GM19397 (cell line): ENCODE measurements around the gene RNF152.
A peak's percentile ranks its signal among the peaks of the same experiment; 100 is the strongest.

ENCODE experiments used
- ATAC-seq: cut with Tn5 transposase; IDR thresholded peaks from one replicate; pipeline ENCODE4 v1.9.1; 2021; ENCODE audit warnings: mild to moderate bottlenecking, moderate library complexity; ENCODE audit not compliant: unreplicated experiment

RNF152 gene, protein sequence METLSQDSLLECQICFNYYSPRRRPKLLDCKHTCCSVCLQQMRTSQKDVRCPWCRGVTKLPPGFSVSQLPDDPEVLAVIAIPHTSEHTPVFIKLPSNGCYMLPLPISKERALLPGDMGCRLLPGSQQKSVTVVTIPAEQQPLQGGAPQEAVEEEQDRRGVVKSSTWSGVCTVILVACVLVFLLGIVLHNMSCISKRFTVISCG

DNA sequence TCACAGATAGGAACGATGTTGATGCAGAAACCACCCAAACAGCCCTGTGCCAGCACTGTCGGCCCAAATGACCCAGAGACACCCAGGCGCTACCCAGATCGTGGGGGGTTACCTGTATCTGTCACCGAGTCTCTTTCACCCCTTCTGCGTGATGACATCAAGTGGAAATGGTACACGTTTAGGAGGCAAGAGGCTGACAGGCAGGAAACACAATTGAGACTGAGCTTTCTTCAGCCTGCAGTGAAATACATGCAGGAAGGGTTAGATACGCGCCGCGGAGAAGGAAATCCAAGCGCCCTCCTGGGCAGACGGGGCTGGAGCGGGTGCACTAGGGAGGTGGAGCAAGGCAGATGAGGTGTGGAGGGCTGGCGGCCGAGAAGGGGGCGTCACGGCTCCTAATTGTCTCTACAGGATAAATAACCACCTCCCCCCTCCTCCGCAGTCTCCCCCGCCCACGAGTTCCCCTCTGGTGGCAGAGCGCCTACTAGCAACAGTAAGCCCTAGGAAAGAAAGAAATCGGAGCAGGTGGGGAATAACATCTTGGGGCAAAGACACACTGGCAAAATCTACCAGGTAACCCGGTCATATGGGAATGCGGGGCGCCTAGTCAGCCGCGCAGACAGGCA is at the start of gene RNF152:
Gene RNF152, minus strand, starts transcription at position 325 of the 626 bp plus-strand sequence. CDS start 76,544 bp downstream, outside the sequence.
- ATAC-seq: no peak

DNA sequence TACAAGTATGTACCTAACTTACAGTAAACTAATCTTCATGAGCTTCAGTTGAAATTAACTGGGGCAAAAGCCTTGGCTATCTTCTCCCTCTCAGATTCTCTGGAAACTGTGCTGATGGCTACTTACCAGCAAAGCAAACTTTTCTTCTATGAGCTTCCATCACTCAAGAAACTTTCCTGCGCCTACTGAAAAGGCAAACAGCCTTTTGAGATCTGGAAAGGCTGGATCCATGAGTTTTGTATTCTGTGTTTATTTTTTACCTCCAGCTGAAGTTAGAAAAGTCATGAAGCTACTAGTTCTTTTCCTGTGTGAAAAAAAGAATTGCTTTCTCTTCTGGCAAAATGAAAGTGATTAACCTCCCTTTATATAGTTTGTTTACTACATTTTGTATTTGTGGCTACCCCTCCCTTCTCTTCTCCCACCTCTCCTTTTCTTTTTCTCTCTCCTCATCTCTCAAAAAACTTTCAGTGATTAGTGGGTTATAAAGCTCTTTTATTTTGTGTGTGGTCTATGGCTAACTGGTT is 49.2 kb upstream of the RNF152 start:
- ATAC-seq: no peak

DNA sequence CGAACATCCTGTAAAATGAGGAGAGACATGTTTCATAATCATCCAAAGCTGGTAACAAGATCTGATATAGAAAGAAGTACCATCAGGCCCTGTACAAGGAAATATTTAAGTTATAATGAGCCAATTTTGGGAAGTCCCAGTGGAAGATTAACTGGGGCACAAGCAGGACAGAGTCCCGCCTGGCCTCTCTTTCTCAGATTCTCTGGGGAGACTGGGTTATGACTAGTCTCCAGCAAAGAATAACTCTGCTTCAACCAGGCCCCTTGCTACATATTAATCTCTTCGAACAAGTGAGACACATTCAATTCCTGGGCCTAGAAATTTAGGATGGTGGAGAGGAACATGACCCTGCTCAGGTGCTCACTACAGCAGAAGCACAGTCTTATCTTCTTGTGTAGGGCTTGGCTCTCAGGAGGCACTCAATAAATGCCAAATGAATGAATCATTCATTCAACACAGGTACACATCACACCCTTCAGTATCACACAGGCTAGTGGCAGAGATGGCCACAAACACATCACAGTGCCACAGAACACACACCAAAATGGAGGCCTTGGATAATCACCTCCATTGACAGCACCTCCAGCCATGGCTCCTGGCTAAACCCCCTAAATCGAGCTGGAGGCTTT is 46.4 kb upstream of the RNF152 start:
- ATAC-seq: peak; percentile 68

DNA sequence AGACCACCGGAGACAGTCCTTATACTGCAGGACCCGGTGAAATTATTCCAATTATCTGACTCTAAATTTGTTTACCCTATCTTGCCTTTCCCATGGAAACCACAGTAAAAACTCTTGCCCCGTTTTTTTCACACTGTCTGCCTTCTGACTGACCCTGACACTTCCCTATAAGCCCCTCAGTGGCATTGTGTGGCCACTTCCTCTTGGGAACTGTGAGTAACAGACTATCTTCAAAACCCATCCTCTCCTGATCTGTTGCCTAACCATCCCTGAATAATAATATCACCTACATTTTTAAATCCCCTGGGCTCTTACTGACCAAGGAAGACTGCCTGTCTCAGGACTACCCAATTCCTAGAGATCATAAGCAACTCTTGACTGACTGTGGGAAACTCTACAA is 42.6 kb upstream of the RNF152 start:
- ATAC-seq: no peak

DNA sequence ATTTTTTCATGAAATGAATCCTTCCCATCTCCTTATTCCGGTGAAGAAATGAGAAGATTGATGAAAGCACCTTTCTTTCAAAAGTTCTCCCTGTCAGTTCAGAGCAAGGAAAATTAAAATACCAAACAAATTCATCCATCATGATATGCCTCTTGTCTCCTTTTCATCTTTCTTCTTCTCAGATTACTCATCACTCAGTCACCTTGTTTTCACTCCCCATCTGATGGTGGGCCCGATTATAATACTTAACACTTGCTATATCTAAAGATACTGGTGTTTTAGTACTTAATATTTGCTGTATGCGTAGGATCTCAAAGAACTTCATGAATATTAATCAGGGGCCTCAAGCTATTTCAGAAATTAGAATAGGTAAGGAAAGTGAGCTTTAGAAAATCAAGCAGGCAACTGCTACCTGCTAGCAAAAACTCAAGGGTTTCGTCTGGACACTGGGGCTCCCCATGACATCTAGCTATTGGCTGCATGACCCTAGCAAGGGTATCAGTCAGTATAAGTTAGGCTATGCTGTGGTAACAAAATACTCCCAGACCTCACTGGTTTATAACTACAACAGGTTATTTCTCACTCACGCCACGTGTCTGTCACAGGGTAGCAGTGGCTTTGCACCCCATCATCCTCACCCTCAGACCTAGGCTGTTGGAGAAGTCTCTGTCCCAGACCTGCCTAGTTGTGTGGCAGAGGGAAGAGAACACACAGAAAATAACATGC is 39.0 kb upstream of the RNF152 start:
- no peak for ATAC-seq

DNA sequence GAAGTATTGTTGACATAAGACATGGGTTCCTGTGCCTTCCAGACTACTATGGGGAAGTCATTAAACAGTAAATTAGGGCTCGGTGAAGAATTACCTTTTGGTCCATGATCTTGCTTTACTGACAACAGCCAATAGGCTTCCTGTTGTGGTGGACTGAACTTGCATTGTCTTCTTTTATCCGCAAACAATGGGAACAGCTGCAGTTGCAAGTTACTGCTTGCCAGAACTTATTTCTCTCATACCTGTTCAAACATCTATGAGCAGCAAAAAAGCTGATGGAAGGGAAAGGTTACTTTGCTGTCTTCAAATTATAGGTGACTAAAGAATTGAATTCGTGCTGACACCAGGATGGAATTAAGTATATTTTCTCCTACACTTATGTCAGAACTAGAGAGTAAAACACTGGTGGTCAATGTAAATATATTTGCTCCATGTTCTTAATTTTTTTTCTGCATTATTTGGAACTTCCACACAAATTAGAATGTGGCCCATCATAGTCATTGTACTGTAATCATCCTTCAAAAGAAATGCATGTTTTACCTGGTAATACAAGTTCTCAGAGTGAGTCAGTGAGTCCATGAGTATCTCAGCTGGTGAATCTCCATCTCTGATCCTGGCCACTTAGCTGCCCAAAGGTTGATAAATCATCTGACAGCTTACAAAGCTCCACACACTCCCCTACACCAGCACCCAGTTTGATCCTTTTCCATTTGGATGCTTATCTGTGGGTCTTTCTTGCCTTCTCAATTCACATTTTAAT is 37.3 kb upstream of the RNF152 start:
- ATAC-seq: no peak

DNA sequence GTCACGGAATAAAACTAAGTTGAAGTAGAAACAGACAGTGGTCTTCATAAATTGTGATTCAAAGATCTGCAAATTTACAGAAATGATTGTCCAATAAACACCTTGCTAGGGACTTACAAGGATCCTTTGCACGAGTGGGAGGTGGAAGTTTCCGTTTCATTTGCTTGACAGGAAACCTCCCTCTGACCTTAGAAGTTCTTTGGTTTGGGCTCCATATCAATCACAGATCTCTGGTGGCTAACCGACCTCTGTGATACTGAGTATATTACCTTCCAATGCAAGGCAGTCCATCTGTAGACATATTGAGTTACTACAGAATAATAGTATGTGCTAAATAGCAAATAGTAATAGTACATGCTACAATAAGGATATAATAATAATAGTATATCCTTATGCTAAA is 33.7 kb upstream of the RNF152 start:
- ATAC-seq: no peak

DNA sequence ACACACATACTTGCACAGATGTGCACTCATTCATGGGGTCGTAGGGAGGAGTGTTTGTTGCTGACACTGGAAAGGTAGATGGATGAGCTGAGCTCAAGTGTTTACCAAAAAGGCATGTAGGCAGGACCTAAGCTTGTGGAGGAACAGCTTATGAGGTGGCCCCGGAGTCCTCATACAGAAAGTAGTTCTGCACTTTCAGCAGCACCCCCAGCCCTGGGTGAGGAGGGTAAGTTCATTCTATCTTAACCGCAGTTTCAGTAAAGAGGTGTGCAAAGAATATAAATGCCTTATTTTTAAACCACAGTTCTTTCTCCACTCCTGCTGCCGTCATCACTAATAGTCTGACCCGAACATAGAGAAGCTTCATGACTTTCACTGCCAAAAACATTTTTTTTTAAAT is 31.7 kb upstream of the RNF152 start:
- ATAC-seq: no peak

DNA sequence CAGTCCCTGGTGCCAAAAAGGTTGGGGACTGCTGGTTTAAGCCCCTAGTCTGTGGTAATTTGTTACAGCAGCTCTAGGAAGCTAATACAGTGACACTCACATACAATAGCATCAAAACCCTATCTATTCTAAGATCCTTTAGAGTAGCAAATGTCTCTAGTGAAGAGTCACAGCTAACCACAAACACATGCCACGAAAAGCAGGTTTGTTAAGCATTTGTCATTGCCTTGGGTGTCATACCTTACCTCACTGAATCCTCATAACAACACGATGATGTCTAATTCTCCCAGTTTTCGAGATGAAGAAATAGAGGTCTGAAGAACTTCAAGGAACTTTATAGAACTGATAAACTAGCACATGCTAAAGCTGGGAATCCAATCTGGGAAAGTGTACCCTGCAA is 29.6 kb upstream of the RNF152 start:
- ATAC-seq: no peak

DNA sequence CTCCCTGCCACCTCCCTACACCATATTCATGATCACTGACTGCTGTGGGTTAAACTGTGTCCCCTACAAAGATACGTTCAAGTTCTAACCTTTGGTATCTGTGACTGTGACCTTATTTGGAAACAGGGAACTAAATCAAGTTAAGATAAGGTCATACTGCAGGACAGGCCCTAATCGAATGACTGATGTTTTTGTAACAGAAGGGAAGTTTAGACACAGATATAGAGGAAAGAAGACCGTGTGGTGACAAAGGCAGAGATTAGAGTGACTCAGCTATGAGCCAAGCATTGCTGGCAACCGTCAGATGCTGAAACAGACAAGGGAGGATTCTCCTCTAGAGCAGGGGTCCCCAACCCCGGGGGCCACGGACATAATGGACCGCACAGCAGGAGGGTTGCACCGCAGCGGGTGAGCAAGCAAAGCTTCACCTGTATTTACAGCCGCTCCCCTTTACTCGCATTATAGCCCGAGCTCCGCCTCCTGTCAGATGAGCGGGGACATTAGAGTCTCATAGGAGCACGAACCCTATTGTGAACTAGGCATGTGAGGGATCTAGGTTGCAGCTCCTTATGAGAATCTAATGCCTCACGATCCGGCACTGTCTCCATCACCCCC is 28.9 kb upstream of the RNF152 start:
- ATAC-seq: no peak

DNA sequence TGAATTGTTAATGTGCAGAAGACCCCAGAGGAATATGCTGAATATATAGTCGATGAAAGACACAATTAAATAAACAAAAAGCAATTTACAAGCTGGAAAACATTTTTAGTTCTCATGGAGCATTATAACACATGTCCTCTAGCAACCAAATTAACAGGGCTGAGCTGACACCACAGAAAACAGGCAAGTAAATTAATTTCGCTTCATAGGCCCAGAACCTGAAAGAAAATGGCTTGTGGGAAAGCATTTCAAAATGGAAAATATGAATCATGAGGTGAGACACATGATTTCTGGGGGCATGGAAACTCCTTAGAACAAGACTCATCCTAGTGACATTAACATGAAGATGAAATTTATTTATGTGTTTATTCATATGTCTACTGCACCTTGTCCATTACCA is 25.0 kb upstream of the RNF152 start:
- no peak for ATAC-seq

DNA sequence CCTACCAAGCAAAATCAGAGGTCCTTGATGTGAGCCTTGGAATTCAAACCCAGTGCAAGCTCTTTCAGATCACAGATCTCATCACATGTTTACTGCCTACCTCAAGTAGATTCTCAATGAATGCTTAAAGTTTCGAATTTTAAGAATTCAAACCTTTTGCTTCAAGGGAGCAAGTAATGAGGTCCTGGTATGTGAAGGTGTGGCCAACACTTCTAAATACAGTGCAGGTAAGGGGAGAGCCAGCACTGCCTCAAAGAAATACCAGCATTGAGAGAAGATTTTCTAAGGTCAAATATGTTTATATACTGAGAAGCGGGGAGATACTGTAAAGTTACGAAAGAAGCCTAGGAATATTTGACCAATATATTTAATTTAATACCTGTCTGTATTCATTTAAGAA is 19.7 kb upstream of the RNF152 start:
- no peak for ATAC-seq

DNA sequence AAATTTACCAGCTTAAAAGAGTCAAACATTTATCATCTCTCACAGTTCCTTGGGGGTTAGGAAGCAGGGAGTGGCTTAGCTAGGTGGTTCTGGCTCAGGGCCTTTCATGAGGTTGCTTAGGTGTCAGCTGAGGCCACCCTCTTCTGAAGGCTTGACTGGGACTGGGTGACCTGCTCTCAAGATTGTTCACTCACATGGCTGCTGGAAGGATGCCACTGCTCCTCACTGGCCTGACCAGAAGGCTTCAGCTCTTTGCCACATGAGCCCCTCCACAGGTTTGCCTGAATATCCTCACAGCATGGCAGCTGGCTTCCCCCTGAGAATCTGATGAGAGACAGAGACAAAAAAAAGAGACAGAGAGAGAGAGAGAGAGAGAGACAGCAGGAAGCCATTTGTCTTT is 17.3 kb upstream of the RNF152 start:
- ATAC-seq: no peak

DNA sequence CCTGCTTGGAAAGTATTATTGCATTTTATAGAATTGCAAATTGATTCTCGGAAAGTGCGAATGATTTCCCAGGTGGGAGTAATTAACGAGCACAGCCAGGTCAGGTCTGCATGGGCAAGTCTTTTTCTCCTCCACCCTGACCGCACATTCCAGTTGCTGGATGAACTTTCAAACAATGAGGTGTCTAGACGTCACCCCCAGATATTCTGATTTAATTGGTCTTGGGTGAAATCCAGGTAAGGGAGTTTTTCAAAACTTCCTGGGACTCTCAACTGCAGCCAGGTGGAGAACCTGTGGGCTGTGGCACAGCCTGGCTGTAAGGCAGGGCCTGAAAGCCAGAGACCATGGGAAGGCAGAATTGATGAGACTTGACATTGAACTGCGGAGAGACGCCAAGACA is 15.9 kb upstream of the RNF152 start:
- no peak for ATAC-seq

DNA sequence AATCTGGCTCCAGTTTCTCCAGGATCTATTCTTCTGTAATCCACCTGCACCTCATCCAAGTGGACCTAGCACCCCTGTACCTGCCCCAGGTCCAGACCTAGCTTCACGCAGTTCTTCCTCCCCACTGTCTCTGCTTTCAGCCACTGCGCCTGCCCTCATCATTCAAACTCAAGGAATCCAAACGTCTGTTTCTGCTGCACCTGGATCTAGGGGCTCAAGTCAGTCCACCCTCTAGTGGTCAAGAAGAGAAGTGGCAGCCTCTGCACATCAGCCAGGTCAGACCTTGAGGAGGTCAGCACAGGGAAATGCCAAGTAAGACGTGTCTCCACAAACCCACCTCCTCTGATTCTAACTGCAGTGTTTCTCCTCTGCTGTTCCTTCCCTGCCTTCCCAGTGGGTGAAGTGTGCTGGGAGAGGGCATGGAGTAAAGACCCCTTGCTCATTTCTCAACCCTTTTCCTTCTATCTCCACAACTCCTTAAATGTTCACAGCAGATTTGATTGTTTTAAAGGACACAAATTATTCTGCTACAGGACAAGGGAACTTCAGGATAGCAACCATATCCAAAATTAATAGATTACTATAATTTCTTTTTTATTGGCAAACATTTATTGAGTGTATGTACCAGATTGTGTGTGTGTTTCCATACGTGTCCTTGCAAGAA is 8.6 kb upstream of the RNF152 start:
- ATAC-seq: peak; percentile 95

DNA sequence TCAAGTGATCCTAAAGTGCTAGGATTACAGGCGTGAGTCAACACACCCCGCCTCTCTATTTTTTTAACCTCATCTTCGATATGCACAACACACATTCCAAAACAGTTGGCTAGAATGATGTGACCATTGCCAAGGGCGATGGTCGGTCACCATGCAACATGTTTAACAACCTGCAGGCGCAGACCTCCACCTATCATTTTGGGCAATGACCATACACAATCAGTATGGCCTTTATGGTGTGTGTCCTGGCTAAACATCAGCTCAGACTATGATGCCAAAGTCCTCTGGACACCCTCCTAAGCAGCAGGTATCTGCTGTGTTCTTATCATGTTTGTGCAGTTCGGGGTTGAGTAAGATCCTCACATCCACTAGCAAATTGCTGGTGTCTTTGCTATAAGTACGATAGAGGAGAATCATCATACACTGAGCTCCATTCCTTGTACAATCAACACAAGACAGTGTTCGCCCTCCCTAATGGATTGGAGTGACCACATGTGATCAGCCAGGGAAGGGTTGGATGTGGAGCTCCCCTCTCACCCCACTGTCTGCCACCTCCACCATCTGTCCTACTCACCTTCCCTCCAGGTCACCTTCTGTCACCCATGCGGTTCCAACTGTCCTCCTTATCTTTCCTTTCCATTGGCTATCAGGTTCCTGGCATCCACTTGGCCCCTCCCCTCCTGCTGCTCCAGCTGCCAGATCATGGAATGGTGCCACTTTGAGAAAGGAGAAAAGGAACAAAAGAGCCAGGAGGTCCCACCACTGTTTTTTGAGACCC is 7.9 kb upstream of the RNF152 start:
- no peak for ATAC-seq

DNA sequence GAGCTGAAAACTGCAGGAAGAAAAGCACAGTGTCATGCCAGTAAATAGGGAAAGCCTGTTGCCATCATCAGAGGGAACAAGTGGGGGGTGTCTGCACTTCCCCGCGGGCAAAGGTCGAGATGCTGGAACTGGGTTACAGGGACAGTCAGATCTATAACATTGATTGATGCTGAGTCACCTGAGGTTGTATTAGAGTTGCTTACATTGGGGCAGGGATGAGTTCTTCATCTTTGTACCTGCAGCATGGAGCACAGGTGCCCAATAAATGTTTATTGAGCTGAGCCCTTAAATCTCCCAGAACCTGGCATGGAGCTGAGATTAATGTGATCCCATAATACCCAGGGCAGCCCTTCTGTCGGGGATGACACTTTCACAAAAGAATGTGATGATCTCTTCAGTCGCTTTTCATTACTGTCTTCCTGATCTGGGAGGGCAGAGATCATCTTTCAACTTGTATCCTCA is 5.9 kb upstream of the RNF152 start:
- ATAC-seq: no peak

DNA sequence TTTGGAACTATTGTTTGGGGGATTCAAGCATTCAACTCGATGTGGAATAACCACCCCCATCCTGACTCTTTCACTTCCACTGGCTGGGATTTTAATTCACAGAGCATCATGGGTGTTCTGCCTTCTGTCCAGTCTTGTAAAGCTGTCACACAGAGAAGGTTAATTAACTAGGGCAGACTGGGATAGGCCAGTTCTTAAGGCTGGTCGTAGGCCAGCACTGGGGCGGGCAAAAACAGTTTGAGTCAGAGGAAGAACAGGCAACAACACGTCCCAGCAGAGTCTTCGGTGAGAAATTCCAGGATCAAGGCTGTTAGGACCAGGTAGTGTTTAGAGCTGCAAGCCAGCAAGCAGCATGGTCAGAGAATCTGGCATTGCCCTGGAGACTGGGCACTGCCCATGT is 4.0 kb upstream of the RNF152 start:
- ATAC-seq: no peak

DNA sequence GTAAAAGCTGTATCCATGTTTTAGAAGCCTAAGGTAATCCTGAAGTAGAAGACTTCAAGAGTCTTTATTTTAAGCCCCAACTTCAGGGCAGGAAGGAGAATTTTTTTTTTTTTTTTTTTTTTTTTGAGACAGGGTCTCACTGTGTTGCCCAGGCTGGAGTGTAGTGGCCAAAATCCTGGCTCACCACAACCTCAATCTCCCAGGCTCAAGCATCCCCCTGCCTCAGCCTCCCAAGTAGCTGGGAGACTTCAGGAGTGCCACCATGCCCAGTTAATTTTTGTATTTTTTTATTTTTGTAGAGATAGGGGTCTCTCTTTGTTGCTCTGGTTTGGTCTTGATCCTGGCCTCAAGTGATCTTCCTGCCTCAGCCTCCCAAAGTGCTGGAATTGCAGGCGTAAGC is 3.3 kb upstream of the RNF152 start:
- ATAC-seq: no peak
